Body of pancreas (tissue), 4 donors: ENCODE data around the gene CHST8. TPM values are rescaled to one million over a fixed set of nuclear protein-coding genes. Genes with fewer than 3 reads are reported as not detected.

Experiments
- ATAC-seq: fragments of 150-250 bp; one replicate; pipeline ENCODE4 v1.9.1; 2016
- DNase-seq, 4 donors: peaks; one replicate each; pipeline ENCODE4 v3.0.0-alpha.2; 2019
- H3K27ac ChIP-seq, 4 donors: fragments of 200-600 bp; sonication (generic); 1 replicate in 3 of 4; 2 replicates in 1 of 4; pipeline versions ENCODE4 v1.5.1 to v1.6.1; 2016 to 2019; ENCODE audit warnings: mild to moderate bottlenecking in 1 of 4, mixed read lengths in 1 of 4, moderate library complexity in 1 of 4
- H3K27me3 ChIP-seq, 2 donors: fragments of 200-600 bp; sonication (generic); one replicate each; pipeline ENCODE4 v1.6.0; 2016; ENCODE audit warnings: mild to moderate bottlenecking in 1 of 2
- H3K36me3 ChIP-seq, 2 donors: fragments of 200-600 bp; sonication (generic); replicated peaks in 1 of 2; 2 replicates each; pipeline ENCODE4 v1.5.1; 2016; ENCODE audit warnings: low read depth in 2 of 2; ENCODE audit not compliant: insufficient read depth in 1 of 2
- H3K4me1 ChIP-seq: fragments of 200-600 bp; sonication (generic); one replicate; pipeline ENCODE4 v1.6.0; 2016
- H3K4me3 ChIP-seq, 2 donors: fragments of 200-600 bp; sonication (generic); 1 replicate in 1 of 2; 2 replicates in 1 of 2; pipeline ENCODE4 v1.5.1; 2016 to 2019
- H3K9me3 ChIP-seq, 3 donors: fragments of 200-600 bp; sonication (generic); 1 replicate in 2 of 3; 2 replicates in 1 of 3; pipeline ENCODE4 v1.5.1; 2016
- CTCF ChIP-seq, 7 experiments: fragments of 450-650 bp in 4 of 7; fragments of 200-600 bp in 3 of 7; sonication (generic) in 3 of 7; IDR thresholded peaks; one replicate each; pipeline ENCODE4 v1.5.1; 2016 to 2019; ENCODE audit warnings: antibody characterized with exemption in 7 of 7
- POLR2A ChIP-seq, 3 donors: fragments of 450-650 bp; IDR thresholded peaks; one replicate each; pipeline ENCODE4 v1.6.1; 2016; ENCODE audit warnings: antibody characterized with exemption in 3 of 3, mild to moderate bottlenecking in 2 of 3
- WGBS, 2 donors: methylation state at CpG; one replicate each; pipeline ENCODE4 v1.1.5; 2017; 5-methylcytosine and 5-hydroxymethylcytosine counted together
- intact Hi-C: fragments of 100-400 bp; cut with DNase I; formaldehyde crosslinking; loops from one replicate; pipeline ENCODE4 v1.15.1; 2023
- total RNA-seq, 2 donors: library from RNA; depleted of rRNA; stranded (reverse); fragments of >200 nt; gene quantifications; one replicate each; pipeline ENCODE4 v1.1.0, GENCODE V29; 2016

Gene CHST8
- total RNA-seq, 2 donors from 2014 or later = 0.26 TPM; not detected in 1

GRCh38 chr19:33751436-33751770, 129.7 kb downstream of the CHST8 start:
- no peak for TF ChIP-seq CTCF (IDR thresholded peaks at IDR 0.05)
- no peak for TF ChIP-seq POLR2A (IDR thresholded peaks at IDR 0.05)
- intact Hi-C loops = no loop called here
- no peak overlapping the region for H3K4me3 ChIP-seq
- H3K9me3 ChIP-seq = no peaks in the 10 kb centered on the region
- no peaks in the 10 kb centered on the region for H3K4me1 ChIP-seq
- 0% methylated on average over 1 of the region's 5 CpGs; no CpG with 5 or more reads in 1 of the 2 donors for WGBS, 2 donors
- H3K27ac ChIP-seq = no peak overlapping the region
- no peaks in the 10 kb centered on the region for H3K27me3 ChIP-seq
- no peak for ATAC-seq
- H3K36me3 ChIP-seq = no peaks in the 10 kb centered on the region
- no peak for DNase-seq

GRCh38 chr19:33752018-33752800, 130.5 kb downstream of the CHST8 start:
- Histone ChIP-seq H3K27me3 (no peaks in the 10 kb centered on the region), H3K4me1 (no peaks in the 10 kb centered on the region), H3K4me3 (no peak overlapping the region), H3K9me3 (no peaks in the 10 kb centered on the region), H3K27ac (no peak overlapping the region), H3K36me3 (no peaks in the 10 kb centered on the region)
- intact Hi-C loops = no loop called here
- TF ChIP-seq POLR2A (IDR thresholded peaks at IDR 0.05) = no peak
- TF ChIP-seq CTCF (IDR thresholded peaks at IDR 0.05) = no peak
- 50 to 53% methylated on average over 22 to 27 of the region's 27 CpGs for WGBS, 2 donors
- DNase-seq (no peak), ATAC-seq (no peak)

GRCh38 chr19:33752945-33753344, 131.2 kb downstream of the CHST8 start:
- DNase-seq = no peak
- intact Hi-C loops = no loop called here
- no peak for ATAC-seq
- no peaks in the 10 kb centered on the region for H3K36me3 ChIP-seq
- H3K4me3 ChIP-seq = no peak overlapping the region
- H3K27ac ChIP-seq = no peak overlapping the region
- 60 to 78% methylated on average over 6 of the region's 6 CpGs for WGBS, 2 donors
- no peaks in the 10 kb centered on the region for H3K27me3 ChIP-seq
- H3K4me1 ChIP-seq = no peaks in the 10 kb centered on the region
- H3K9me3 ChIP-seq = no peaks in the 10 kb centered on the region
- no peak for TF ChIP-seq POLR2A (IDR thresholded peaks at IDR 0.05)
- TF ChIP-seq CTCF (IDR thresholded peaks at IDR 0.05) = no peak

- Histone ChIP-seq H3K9me3 (no peaks in the 10 kb centered on the region), H3K4me1 (no peaks in the 10 kb centered on the region), H3K27me3 (no peaks in the 10 kb centered on the region), H3K4me3 (no peak overlapping the region), H3K27ac (no peak overlapping the region), H3K36me3 (no peaks in the 10 kb centered on the region)
- DNase-seq = no peak
- WGBS, 2 donors = 49 to 56% methylated on average over 4 to 7 of the region's 7 CpGs
- intact Hi-C loops = no loop called here
- no peak for ATAC-seq
- TF ChIP-seq CTCF (IDR thresholded peaks at IDR 0.05) (no peak), POLR2A (IDR thresholded peaks at IDR 0.05) (no peak)
Measured at GRCh38 chr19:33754361-33754760, 132.6 kb downstream of the CHST8 start.
